Gastrocnemius medialis (tissue), 4 donors: ENCODE measurements around the gene ANKRD17.

ENCODE experiments used
- POLR2A ChIP-seq, 2 donors: fragments of 450-650 bp; IDR thresholded peaks; one replicate each; pipeline ENCODE4 v1.6.1; 2017; ENCODE audit warnings: antibody characterized with exemption in 2 of 2, mild to moderate bottlenecking in 2 of 2, moderate library complexity in 2 of 2
- TF ChIP-seq, protein P1 (sequence below), 5 experiments: fragments of 450-650 bp in 3 of 5; fragments of 200-600 bp in 2 of 5; sonication (generic) in 2 of 5; IDR thresholded peaks in 4 of 5; conservative IDR thresholded peaks in 1 of 5; 1 replicate in 4 of 5; 2 replicates in 1 of 5; pipeline ENCODE4 v1.5.1; 2016 to 2019; ENCODE audit warnings: antibody characterized with exemption in 5 of 5, mild to moderate bottlenecking in 3 of 5, moderate library complexity in 3 of 5

DNA sequence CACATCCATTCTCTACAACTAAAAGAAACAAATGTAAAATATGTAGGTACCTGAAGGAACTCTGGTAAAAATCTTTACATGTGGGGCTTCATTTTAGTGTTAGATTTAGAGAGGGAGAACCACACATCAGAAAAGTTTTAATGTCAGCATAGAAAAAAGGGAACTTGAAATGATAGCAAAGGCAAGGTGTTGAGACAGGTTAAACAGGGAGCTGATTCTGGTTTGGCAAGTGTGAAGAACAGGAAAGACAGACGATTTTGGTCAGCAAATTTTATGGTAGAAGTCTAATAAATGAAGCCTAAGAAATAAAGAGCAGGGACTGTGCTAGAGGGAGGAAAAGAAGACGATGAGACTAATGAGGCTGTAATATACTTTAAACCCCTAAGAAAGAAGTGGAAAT is 121.5 kb downstream of the ANKRD17 start:
- TF ChIP-seq, protein P1, sequence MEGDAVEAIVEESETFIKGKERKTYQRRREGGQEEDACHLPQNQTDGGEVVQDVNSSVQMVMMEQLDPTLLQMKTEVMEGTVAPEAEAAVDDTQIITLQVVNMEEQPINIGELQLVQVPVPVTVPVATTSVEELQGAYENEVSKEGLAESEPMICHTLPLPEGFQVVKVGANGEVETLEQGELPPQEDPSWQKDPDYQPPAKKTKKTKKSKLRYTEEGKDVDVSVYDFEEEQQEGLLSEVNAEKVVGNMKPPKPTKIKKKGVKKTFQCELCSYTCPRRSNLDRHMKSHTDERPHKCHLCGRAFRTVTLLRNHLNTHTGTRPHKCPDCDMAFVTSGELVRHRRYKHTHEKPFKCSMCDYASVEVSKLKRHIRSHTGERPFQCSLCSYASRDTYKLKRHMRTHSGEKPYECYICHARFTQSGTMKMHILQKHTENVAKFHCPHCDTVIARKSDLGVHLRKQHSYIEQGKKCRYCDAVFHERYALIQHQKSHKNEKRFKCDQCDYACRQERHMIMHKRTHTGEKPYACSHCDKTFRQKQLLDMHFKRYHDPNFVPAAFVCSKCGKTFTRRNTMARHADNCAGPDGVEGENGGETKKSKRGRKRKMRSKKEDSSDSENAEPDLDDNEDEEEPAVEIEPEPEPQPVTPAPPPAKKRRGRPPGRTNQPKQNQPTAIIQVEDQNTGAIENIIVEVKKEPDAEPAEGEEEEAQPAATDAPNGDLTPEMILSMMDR (IDR thresholded peaks at IDR 0.05 in 4 of 5, conservative IDR thresholded peaks at IDR 0.05 in 1 of 5), result no peak
- no peak for TF ChIP-seq POLR2A (IDR thresholded peaks at IDR 0.05)
